Brain microvascular endothelial cell (primary cell): ENCODE data around the gene KCNJ5.

ENCODE experiments used
- DNase-seq: peaks from one replicate; pipeline ENCODE4 v3.0.0-alpha.2; 2020
- H3K27ac ChIP-seq: fragments of 250-450 bp; sonication (Bioruptor Pico); 2 replicates; pipeline ENCODE4 v1.5.1; 2020; ENCODE audit warnings: mild to moderate bottlenecking, moderate library complexity
- H3K27me3 ChIP-seq: fragments of 250-450 bp; sonication (Bioruptor Pico); replicated peaks from 2 replicates; pipeline ENCODE4 v1.5.1; 2020; ENCODE audit warnings: mild to moderate bottlenecking
- H3K36me3 ChIP-seq: fragments of 250-450 bp; sonication (Bioruptor Pico); replicated peaks from 2 replicates; pipeline ENCODE4 v1.5.1; 2020; ENCODE audit warnings: mild to moderate bottlenecking
- H3K4me3 ChIP-seq: 2 replicates; pipeline ENCODE4 v1.5.1; 2011; ENCODE audit warnings: low read depth, mild to moderate bottlenecking, control low read depth, low read length, moderate library complexity
- CTCF ChIP-seq: IDR thresholded peaks from 2 replicates; pipeline ENCODE4 v1.5.1; 2011; ENCODE audit warnings: low read depth, mild to moderate bottlenecking, moderate library complexity, low read length, control low read depth, inconsistent platforms; ENCODE audit errors: missing control alignments
- in situ Hi-C: cut with HindIII; loops from 2 replicates; pipeline ENCODE4 v1.10.0; 2017; ENCODE audit warnings: low sequenced_read_pairs, low pct_ligation_motif_present

KCNJ5 gene

GRCh38 chr11:128874427-128874826 is 16.7 kb upstream of the KCNJ5 start:
- Histone ChIP-seq H3K4me3 (no peak overlapping the region), H3K27ac (no peak overlapping the region), H3K36me3 (no peaks in the 10 kb centered on the region), H3K27me3 (no peaks in the 10 kb centered on the region)
- in situ Hi-C loops = no loop called here
- no peak for TF ChIP-seq CTCF
- DNase-seq = no peak

GRCh38 chr11:128876133-128876650 is 15.0 kb upstream of the KCNJ5 start:
- Histone ChIP-seq H3K27ac (no peak overlapping the region), H3K36me3 (no peaks in the 10 kb centered on the region), H3K4me3 (no peak overlapping the region), H3K27me3 (no peaks in the 10 kb centered on the region)
- no peak for TF ChIP-seq CTCF
- in situ Hi-C loops = no loop called here
- DNase-seq = no peak

- no peak for TF ChIP-seq CTCF
- Histone ChIP-seq H3K27me3 (peaks cover 3% of the 10 kb centered on the region), H3K27ac (no peak overlapping the region), H3K36me3 (no peaks in the 10 kb centered on the region), H3K4me3 (no peak overlapping the region)
- in situ Hi-C loops = no loop called here
- DNase-seq = no peak
Measured at GRCh38 chr11:128877726-128878125, 13.4 kb upstream of the KCNJ5 start.

DNA sequence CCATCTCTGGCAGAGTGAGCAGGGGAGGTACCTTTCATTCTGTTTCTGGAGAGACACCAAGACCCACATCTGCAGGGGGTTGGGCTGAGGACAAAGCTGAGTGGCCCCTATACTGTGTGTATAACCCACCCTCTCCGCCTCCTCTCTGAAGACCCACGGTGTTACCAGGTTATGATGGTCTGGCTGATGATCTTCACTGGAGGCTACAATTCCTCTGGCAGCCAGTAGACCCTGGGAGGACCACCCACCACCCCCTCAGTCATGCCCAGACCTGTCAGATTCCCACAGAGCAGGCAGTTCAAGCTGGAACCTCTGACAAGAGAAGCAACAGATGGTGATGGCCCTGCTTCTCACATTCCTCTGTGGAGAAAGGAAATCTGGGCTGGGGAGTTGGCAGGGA is 12.7 kb upstream of the KCNJ5 start:
- Histone ChIP-seq H3K27me3 (peaks cover 5% of the 10 kb centered on the region), H3K27ac (no peak overlapping the region), H3K36me3 (no peaks in the 10 kb centered on the region), H3K4me3 (no peak overlapping the region)
- no peak for DNase-seq
- no peak for TF ChIP-seq CTCF
- in situ Hi-C loops = no loop called here

- H3K27ac ChIP-seq = no peak overlapping the region
- H3K4me3 ChIP-seq = no peak overlapping the region
- in situ Hi-C loops = no loop called here
- TF ChIP-seq CTCF = no peak
- no peak for DNase-seq
- peaks cover 5% of the 10 kb centered on the region for H3K27me3 ChIP-seq
- no peaks in the 10 kb centered on the region for H3K36me3 ChIP-seq
Measured at GRCh38 chr11:128879817-128880216, 11.3 kb upstream of the KCNJ5 start.

GRCh38 chr11:128881221-128881620 is 9.9 kb upstream of the KCNJ5 start:
- no peak for TF ChIP-seq CTCF
- in situ Hi-C loops = no loop called here
- Histone ChIP-seq H3K27me3 (peaks cover 7% of the 10 kb centered on the region), H3K4me3 (no peak overlapping the region), H3K27ac (no peak overlapping the region), H3K36me3 (no peaks in the 10 kb centered on the region)
- no peak for DNase-seq
